HepG2 (cell line): ENCODE measurements around the gene SYNGR4. TPM values are rescaled to one million over a fixed set of nuclear protein-coding genes. Genes with fewer than 3 reads are reported as not detected.

Experiments
- ATAC-seq: fragments of 200-7000 bp; cut with Tn5 transposase; 3 replicates; pipeline ENCODE4 v1.9.1; 2020; ENCODE audit warnings: mild to moderate bottlenecking, moderate library complexity
- BruUV-seq: library from RNA; stranded (reverse); fragments of 400-500 nt; replicated peaks from 2 replicates; lab custom pipeline; 2021; lab: Mats Ljungman, UMichigan
- CTCF ChIA-PET: fragments of 300-600 bp; formaldehyde crosslinking; extraction: SDS; loops from one replicate; lab custom pipeline; 2021; ENCODE audit warnings: low total read pairs, inconsistent platforms, low intra/inter-chr PET ratio; lab: Yijun Ruan, JAX
- POLR2A ChIA-PET: fragments of 350-600 bp; sonication (Branson Sonifier 250); formaldehyde crosslinking; loops from one replicate; lab custom pipeline; 2020; ENCODE audit warnings: antibody characterized with exemption, inconsistent platforms; lab: Yijun Ruan, JAX
- DNase-seq: peaks from one replicate; pipeline ENCODE4 v3.0.0-alpha.2; 2015; ENCODE audit warnings: low spot score
- FAIRE-seq: peaks from 3 replicates; lab custom pipeline; 2011; peaks lifted over from hg19 to GRCh38; lab: Jason Lieb, UNC
- H2AFZ ChIP-seq: one replicate; pipeline ENCODE4 v1.6.1; 2011; ENCODE audit warnings: low read length, inconsistent platforms
- H3K27ac ChIP-seq: fragments of 300-600 bp; 3 replicates; pipeline ENCODE4 v1.8.0; 2011; ENCODE audit warnings: mixed run types, mild to moderate bottlenecking, mixed read lengths, low read length, inconsistent platforms; ENCODE audit not compliant: insufficient read depth; ENCODE audit errors: extremely low read length
- H3K27me3 ChIP-seq, 2 experiments: fragments of 200-600 bp in 1 of 2; 2 replicates in 1 of 2; 3 replicates in 1 of 2; pipeline versions ENCODE4 v1.6.0 to v1.8.0; 2011; ENCODE audit warnings: low read length in 2 of 2, mild to moderate bottlenecking in 2 of 2, moderate library complexity in 2 of 2, inconsistent platforms in 1 of 2; ENCODE audit not compliant: insufficient read depth in 2 of 2, control insufficient read depth in 1 of 2
- H3K36me3 ChIP-seq, 2 experiments: fragments of 200-600 bp in 1 of 2; replicated peaks in 1 of 2; 2 replicates in 1 of 2; 3 replicates in 1 of 2; pipeline versions ENCODE4 v1.5.1 to v1.8.0; 2011; ENCODE audit warnings: low read length in 2 of 2, inconsistent platforms in 1 of 2; ENCODE audit not compliant: insufficient read depth in 2 of 2, control insufficient read depth in 1 of 2
- H3K4me1 ChIP-seq: 2 replicates; pipeline ENCODE4 v1.5.1; 2012; ENCODE audit warnings: low read length, inconsistent platforms; ENCODE audit not compliant: insufficient read depth
- H3K4me2 ChIP-seq: 2 replicates; pipeline ENCODE4 v1.6.0; 2011; ENCODE audit warnings: low read depth, low read length, inconsistent platforms
- H3K4me3 ChIP-seq, 3 experiments: fragments of 200-600 bp in 1 of 3; sonication (generic), shearing (Covaris generic) in 1 of 3; replicated peaks in 1 of 3; 2 replicates each; pipeline ENCODE4 v1.5.1; 2011 to 2016; ENCODE audit warnings: low read length in 3 of 3, inconsistent platforms in 2 of 3, low read depth in 2 of 3, mild to moderate bottlenecking in 2 of 3, control low read depth in 1 of 3, mixed read lengths in 1 of 3; ENCODE audit not compliant: insufficient read depth in 1 of 3
- H3K79me2 ChIP-seq: one replicate; pipeline ENCODE4 v1.6.1; 2011; ENCODE audit warnings: low read length, inconsistent platforms; ENCODE audit not compliant: insufficient read depth
- H3K9ac ChIP-seq: 2 replicates; pipeline ENCODE4 v1.6.0; 2011; ENCODE audit warnings: mild to moderate bottlenecking, low read depth, low read length, inconsistent platforms; ENCODE audit not compliant: insufficient read depth
- H3K9me3 ChIP-seq: 2 replicates; pipeline ENCODE4 v1.5.1; 2012; ENCODE audit warnings: mild to moderate bottlenecking, low read length
- H4K20me1 ChIP-seq: 2 replicates; pipeline ENCODE4 v1.6.0; 2011; ENCODE audit warnings: inconsistent platforms, mild to moderate bottlenecking, low read length, moderate library complexity; ENCODE audit not compliant: insufficient read depth
- ATM ChIP-seq: fragments of 450-650 bp; IDR thresholded peaks from 2 replicates; pipeline ENCODE4 v1.7.1; 2017; ENCODE audit warnings: mild to moderate bottlenecking, borderline replicate concordance
- NFE2L1 ChIP-seq: sonication (generic); formaldehyde crosslinking; IDR thresholded peaks from 2 replicates; pipeline ENCODE4 v1.4.0; 2020; ENCODE audit warnings: missing genetic modification reagents, mild to moderate bottlenecking, borderline replicate concordance
- NFYC ChIP-seq: IDR thresholded peaks from 2 replicates; pipeline ENCODE4 v1.6.1; 2016; ENCODE audit warnings: missing genetic modification reagents, missing compliant biosample characterization
- TARDBP ChIP-seq: sonication (generic); formaldehyde crosslinking; IDR thresholded peaks from 2 replicates; pipeline ENCODE4 v1.8.0; 2022; ENCODE audit warnings: mild to moderate bottlenecking, missing genetic modification reagents
- WIZ ChIP-seq: sonication (generic); formaldehyde crosslinking; IDR thresholded peaks from 2 replicates; pipeline ENCODE4 v1.5.1; 2020; ENCODE audit warnings: mild to moderate bottlenecking, missing genetic modification reagents
- ZNF20 ChIP-seq: sonication (generic); formaldehyde crosslinking; IDR thresholded peaks from 2 replicates; pipeline ENCODE4 v1.4.0; 2020; ENCODE audit warnings: mild to moderate bottlenecking, moderate library complexity, missing genetic modification reagents
- WGBS: methylation state at CpG from one replicate; pipeline ENCODE4 v1.1.6; 2017; ENCODE audit warnings: low lambda C conversion rate; 5-methylcytosine and 5-hydroxymethylcytosine counted together
- in situ Hi-C: cut with HindIII; loops from 2 replicates; pipeline ENCODE4 v1.10.0; 2017; ENCODE audit warnings: low pct_unique_long_range_greater_than_20kb; ENCODE audit not compliant: extremely low pct_ligation_motif_present
- intact Hi-C: fragments of 100-400 bp; cut with micrococcal nuclease; formaldehyde crosslinking; loops from one replicate; pipeline ENCODE4 v1.10.0; 2022; ENCODE audit not compliant: unreplicated experiment
- polyA plus RNA-seq, 8 experiments: library from polyadenylated mRNA; depleted of rRNA in 3 of 8; stranded (reverse) in 7 of 8; unstranded in 1 of 8; fragments of >200 nt; fragmentation: Illumina TruSeq in 4 of 8; extraction: Trizol in 4 of 8; gene quantifications; 2 replicates each; pipeline versions ENCODE4 v1.2.1 to v1.2.3, GENCODE V29; 2011 to 2016; ENCODE audit warnings: low read depth in 4 of 8, missing spikeins in 1 of 8, mixed read lengths in 1 of 8; ENCODE audit not compliant: insufficient read depth in 1 of 8
- total RNA-seq, 5 experiments: library from RNA; depleted of rRNA; stranded (reverse); fragments of >200 nt; fragmentation: Illumina TruSeq; extraction: Trizol; gene quantifications; 2 replicates each; pipeline ENCODE4 v1.2.3, GENCODE V29; 2016; ENCODE audit warnings: low read depth in 1 of 5
- TF ChIP-seq, protein P1 (sequence below): sonication (generic); formaldehyde crosslinking; conservative IDR thresholded peaks from 2 replicates; pipeline ENCODE4 v1.4.0; 2020; ENCODE audit warnings: missing genetic modification reagents
- TF ChIP-seq, protein P2 (sequence below): IDR thresholded peaks from 2 replicates; pipeline ENCODE4 v1.6.1; 2016; ENCODE audit warnings: low read depth, borderline replicate concordance
- TF ChIP-seq, protein P3 (sequence below): sonication (generic); formaldehyde crosslinking; IDR thresholded peaks from 2 replicates; pipeline ENCODE4 v1.4.0; 2020; ENCODE audit warnings: missing genetic modification reagents, mild to moderate bottlenecking, borderline replicate concordance
- TF ChIP-seq, protein P4 (sequence below): sonication (generic); formaldehyde crosslinking; IDR thresholded peaks from 2 replicates; pipeline ENCODE4 v1.4.0; 2020; ENCODE audit warnings: missing genetic modification reagents
- TF ChIP-seq, protein P5 (sequence below): sonication (generic); formaldehyde crosslinking; IDR thresholded peaks from 2 replicates; pipeline ENCODE4 v1.8.1; 2023; ENCODE audit warnings: mild to moderate bottlenecking, missing genetic modification reagents

SYNGR4 gene
- total and polyA plus RNA-seq, 2 of the 13 experiments (the other 11 are each of a cell fraction or from before 2014, with no cell fraction given), result not detected

DNA sequence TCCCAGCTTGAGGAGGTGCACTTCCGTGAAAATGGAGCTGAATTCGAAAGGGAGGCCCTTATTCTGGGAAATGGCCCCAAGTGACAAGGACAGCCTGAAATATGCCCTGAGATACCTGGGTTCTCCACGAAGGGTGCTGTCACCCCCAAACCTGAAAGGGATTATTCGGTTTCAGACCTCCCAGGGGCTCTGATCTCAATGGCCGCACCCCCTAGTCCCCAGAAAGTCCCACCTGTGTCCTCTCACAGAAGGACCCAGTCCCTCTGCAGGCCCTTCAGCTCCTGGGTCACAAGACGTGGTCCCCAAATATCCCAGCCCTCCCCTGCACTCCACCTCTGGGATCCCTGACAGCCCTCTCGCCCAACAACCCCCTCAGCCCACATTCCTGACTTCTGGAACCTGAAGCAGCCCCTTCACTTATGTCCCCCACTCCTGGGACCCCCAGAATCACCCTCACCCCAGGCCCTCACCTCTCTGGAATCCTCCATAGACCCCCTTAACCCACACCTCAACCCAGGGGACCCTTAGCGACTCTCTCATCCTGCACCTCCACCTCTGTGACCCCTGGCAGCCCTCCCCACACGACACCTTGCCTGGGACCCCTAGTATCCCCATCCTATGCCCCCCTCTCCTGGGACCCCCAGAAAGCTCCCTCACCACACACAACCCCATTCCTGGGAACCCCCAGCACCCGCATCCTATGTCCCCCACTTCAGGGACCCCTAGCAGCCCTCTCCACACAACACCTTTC, 606 bp downstream of the SYNGR4 start:
- no TSS peak for BruUV-seq
- no peak for FAIRE-seq
- CTCF ChIA-PET, result no interaction called here

More for the DNA sequence above, 606 bp downstream of the SYNGR4 start:
- Histone ChIP-seq H3K27me3 (no peaks in the 10 kb centered on the region), H3K27ac (peak overlapping the region; percentile 96), H3K79me2 (no peaks in the 10 kb centered on the region), H2AFZ (no peak overlapping the region), H3K4me1 (peaks cover 51% of the 10 kb centered on the region), H3K9ac (no peak overlapping the region), H3K36me3 (0 out of 5 replicates have a peak, but pooled peaks cover 0 to 2% of the 10 kb centered on the region in 2 experiments), H3K4me2 (no peak overlapping the region; the same call in 1 of the 2 replicates), H4K20me1 (no peaks in the 10 kb centered on the region), H3K4me3 (no peak overlapping the region; a peak in 1 of 6 replicates), H3K9me3 (no peaks in the 10 kb centered on the region)
- 95% methylated on average over 9 of the region's 10 CpGs for WGBS
- ATAC-seq, result no peak
- DNase-seq, result no peak
- in situ Hi-C loops, result no loop called here
- intact Hi-C loops, result no loop called here
- POLR2A ChIA-PET, result interaction anchor here (0.8 to 2.7 kb wide), 11 partner anchors 10 to 254 kb away, joined by 3 to 107 read pairs (median 8); partner anchors contain the start of genes EMP3, GRIN2D, KDELR1 and RPL18
- TF ChIP-seq, protein P1, sequence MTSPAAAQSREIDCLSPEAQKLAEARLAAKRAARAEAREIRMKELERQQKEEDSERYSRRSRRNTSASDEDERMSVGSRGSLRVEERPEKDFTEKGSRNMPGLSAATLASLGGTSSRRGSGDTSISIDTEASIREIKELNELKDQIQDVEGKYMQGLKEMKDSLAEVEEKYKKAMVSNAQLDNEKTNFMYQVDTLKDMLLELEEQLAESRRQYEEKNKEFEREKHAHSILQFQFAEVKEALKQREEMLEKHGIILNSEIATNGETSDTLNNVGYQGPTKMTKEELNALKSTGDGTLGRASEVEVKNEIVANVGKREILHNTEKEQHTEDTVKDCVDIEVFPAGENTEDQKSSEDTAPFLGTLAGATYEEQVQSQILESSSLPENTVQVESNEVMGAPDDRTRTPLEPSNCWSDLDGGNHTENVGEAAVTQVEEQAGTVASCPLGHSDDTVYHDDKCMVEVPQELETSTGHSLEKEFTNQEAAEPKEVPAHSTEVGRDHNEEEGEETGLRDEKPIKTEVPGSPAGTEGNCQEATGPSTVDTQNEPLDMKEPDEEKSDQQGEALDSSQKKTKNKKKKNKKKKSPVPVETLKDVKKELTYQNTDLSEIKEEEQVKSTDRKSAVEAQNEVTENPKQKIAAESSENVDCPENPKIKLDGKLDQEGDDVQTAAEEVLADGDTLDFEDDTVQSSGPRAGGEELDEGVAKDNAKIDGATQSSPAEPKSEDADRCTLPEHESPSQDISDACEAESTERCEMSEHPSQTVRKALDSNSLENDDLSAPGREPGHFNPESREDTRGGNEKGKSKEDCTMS (CRISPR knock-in tag), result no peak
- TF ChIP-seq, protein P2, sequence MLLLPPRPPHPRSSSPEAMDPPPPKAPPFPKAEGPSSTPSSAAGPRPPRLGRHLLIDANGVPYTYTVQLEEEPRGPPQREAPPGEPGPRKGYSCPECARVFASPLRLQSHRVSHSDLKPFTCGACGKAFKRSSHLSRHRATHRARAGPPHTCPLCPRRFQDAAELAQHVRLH (CRISPR knock-in tag), result no peak
- TF ChIP-seq WIZ (CRISPR knock-in tag), result no peak
- TF ChIP-seq, protein P3, sequence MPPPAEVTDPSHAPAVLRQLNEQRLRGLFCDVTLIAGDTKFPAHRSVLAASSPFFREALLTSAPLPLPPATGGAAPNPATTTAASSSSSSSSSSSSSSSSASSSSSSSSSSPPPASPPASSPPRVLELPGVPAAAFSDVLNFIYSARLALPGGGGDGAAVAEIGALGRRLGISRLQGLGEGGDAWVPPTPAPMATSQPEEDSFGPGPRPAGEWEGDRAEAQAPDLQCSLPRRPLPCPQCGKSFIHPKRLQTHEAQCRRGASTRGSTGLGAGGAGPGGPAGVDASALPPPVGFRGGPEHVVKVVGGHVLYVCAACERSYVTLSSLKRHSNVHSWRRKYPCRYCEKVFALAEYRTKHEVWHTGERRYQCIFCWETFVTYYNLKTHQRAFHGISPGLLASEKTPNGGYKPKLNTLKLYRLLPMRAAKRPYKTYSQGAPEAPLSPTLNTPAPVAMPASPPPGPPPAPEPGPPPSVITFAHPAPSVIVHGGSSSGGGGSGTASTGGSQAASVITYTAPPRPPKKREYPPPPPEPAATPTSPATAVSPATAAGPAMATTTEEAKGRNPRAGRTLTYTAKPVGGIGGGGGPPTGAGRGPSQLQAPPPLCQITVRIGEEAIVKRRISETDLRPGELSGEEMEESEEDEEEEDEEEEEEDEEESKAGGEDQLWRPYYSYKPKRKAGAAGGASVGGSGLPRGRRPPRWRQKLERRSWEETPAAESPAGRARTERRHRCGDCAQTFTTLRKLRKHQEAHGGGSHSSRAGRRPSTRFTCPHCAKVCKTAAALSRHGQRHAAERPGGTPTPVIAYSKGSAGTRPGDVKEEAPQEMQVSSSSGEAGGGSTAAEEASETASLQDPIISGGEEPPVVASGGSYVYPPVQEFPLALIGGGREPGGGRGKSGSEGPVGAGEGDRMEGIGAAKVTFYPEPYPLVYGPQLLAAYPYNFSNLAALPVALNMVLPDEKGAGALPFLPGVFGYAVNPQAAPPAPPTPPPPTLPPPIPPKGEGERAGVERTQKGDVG (CRISPR knock-in tag), result no peak
- TF ChIP-seq, protein P4, sequence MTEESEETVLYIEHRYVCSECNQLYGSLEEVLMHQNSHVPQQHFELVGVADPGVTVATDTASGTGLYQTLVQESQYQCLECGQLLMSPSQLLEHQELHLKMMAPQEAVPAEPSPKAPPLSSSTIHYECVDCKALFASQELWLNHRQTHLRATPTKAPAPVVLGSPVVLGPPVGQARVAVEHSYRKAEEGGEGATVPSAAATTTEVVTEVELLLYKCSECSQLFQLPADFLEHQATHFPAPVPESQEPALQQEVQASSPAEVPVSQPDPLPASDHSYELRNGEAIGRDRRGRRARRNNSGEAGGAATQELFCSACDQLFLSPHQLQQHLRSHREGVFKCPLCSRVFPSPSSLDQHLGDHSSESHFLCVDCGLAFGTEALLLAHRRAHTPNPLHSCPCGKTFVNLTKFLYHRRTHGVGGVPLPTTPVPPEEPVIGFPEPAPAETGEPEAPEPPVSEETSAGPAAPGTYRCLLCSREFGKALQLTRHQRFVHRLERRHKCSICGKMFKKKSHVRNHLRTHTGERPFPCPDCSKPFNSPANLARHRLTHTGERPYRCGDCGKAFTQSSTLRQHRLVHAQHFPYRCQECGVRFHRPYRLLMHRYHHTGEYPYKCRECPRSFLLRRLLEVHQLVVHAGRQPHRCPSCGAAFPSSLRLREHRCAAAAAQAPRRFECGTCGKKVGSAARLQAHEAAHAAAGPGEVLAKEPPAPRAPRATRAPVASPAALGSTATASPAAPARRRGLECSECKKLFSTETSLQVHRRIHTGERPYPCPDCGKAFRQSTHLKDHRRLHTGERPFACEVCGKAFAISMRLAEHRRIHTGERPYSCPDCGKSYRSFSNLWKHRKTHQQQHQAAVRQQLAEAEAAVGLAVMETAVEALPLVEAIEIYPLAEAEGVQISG, result no peak
- TF ChIP-seq NFYC, result no peak
- no peak for TF ChIP-seq NFE2L1
- no peak for TF ChIP-seq ZNF20 (CRISPR knock-in tag)
- TF ChIP-seq ATM, result no peak
- 0 out of 2 replicates have a peak, but pooled peaks have one; percentile 7 for TF ChIP-seq TARDBP (CRISPR knock-in tag)
- TF ChIP-seq, protein P5, sequence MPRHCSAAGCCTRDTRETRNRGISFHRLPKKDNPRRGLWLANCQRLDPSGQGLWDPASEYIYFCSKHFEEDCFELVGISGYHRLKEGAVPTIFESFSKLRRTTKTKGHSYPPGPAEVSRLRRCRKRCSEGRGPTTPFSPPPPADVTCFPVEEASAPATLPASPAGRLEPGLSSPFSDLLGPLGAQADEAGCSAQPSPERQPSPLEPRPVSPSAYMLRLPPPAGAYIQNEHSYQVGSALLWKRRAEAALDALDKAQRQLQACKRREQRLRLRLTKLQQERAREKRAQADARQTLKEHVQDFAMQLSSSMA (CRISPR knock-in tag), result 0 out of 2 replicates have a peak, but pooled peaks have one; percentile 47
